ENCODE data around the gene WDR26.

GRCh38 chr1:224438989-224439388 lies 4.4 kb upstream of the WDR26 start:
- TF ChIP-seq CTCF (IDR thresholded peaks at IDR 0.05 in 2 of 3, conservative IDR thresholded peaks at IDR 0.05 in 1 of 3; ENCODE audit: insufficient read depth in 2 of 3, low read depth in 1 of 3, low read length in 3 of 3) (no peak), JUNB (CRISPR knock-in tag; conservative IDR thresholded peaks at IDR 0.05) (no peak), EP300 (IDR thresholded peaks at IDR 0.05; ENCODE audit: low read length) (no peak), POLR2A (conservative IDR thresholded peaks at IDR 0.05) (no peak), ZNF217 (CRISPR knock-in tag; IDR thresholded peaks at IDR 0.05) (no peak), RBFOX2 (IDR thresholded peaks at IDR 0.05; ENCODE audit: low read depth, low read length) (no peak), CBX8 (IDR thresholded peaks at IDR 0.05; ENCODE audit: borderline replicate concordance, extremely low read depth, low read depth, low read length, poor library complexity, severe bottlenecking) (no peak)
- TF ChIP-seq, protein P1, sequence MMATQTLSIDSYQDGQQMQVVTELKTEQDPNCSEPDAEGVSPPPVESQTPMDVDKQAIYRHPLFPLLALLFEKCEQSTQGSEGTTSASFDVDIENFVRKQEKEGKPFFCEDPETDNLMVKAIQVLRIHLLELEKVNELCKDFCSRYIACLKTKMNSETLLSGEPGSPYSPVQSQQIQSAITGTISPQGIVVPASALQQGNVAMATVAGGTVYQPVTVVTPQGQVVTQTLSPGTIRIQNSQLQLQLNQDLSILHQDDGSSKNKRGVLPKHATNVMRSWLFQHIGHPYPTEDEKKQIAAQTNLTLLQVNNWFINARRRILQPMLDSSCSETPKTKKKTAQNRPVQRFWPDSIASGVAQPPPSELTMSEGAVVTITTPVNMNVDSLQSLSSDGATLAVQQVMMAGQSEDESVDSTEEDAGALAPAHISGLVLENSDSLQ (IDR thresholded peaks at IDR 0.05), result no peak

Data from K562 (cell line).